ENCODE results near the gene ZSCAN10. TPM values are rescaled to one million over a fixed set of nuclear protein-coding genes. Genes with fewer than 3 reads are reported as not detected.

The ZSCAN10 gene
- total RNA-seq, 1 experiment from 2014 or later, result 11.2 TPM

- in situ Hi-C loops (cut with HindIII; ENCODE audit: low sequenced_read_pairs), result no loop called here
- no peak for DNase-seq (ENCODE audit: low spot score)
Observed at GRCh38 chr16:3137267-3137666, 38.2 kb upstream of the ZSCAN10 start.

DNA sequence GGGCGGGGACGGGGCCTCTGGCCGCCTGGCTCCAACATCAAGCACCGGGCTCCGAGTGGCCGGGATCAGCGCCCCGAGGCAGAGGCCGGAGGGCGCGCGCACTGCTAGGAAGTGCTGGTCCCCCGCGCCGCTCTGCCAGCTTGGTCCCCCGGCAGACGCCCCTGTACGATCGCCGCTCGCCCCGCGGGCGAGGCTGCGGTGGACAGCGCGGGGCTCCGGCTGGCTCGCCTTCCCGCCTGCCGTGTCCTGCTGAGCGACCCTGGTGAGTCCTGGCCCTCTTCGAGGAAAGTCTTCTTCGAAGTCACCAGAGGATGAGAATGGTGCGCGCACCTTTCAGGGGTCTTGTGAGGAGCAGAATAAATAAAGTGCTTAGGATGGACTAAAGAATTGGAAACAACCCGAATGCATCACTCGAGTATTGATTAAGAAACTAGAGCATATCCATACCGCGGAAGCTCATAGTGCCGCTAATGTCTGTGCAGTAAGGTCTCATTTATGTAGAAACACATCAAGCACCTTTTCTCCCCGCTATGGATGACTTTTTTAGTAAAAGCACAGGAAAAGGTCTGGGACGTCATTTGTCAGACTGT lies 36.1 kb upstream of the ZSCAN10 start:
- DNase-seq (ENCODE audit: low spot score), result no peak
- in situ Hi-C loops (cut with HindIII; ENCODE audit: low sequenced_read_pairs), result no loop called here

DNA sequence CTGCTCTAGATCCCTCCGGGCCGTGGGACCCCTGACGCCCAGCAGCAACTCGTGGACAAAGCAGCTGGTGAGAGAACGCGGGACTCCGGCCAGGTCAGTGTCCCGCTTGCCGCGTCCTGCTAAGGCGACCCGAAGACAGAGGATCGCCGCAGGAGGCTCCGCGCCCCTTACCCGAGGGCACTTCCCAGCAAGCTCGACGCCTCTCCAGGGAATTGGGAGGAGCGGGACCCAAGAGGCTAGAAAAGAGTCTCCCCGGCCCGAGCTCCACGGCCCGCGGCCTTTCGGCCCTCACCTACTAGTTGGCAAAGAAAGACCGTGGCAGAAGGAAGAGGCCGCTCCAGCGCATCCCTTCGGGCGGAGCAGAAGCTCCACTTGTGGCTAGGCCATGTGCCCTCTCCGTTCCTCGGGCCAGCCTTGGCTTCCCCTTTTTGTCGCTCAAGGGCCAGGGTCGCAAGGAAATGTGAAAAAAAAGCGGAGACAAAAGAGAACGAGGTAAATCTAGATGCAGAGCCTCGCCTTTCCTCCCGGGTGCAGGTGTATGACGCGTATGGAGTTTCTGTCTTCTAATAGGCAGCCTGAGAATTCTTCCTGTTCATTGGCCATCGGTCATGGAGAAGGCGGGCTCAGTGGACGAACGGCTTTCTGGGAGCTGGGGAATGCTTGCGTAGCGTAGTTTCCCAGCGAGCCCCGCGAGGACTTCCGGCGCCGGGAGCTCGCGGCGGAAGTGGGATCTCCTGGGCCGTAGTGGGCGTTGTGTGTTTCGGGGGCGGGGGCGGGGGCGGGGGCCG lies 35.4 kb upstream of the ZSCAN10 start, which contains the start of gene ZNF213:
ZNF213 (plus strand) TSS at position 692 of the 788 bp plus-strand sequence. CDS start 2,252 bp downstream, outside the sequence.
- DNase-seq (ENCODE audit: low spot score), result peak; percentile 99
- in situ Hi-C loops (cut with HindIII; ENCODE audit: low sequenced_read_pairs), result no loop called here

DNA sequence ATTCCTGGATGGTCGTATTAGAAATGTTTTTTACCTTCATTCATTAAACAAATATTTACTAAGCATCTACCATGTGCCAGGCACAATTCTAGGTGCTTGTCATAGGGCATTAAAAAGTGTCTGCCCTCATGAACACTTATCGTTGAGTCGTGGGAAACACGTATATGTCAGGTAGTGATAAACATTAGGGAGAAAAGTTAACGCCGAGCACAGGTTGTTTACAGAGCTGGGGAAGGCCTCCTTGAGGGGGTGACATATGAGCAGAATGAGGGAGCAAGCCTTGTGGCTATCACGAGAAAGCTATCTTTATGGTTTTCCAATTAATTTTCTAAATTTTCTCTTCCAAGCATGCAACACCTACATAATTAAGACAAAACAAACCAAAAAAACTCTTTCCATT lies 34.8 kb upstream of the ZSCAN10 start:
- in situ Hi-C loops (cut with HindIII; ENCODE audit: low sequenced_read_pairs), result no loop called here
- no peak for DNase-seq (ENCODE audit: low spot score)

DNA sequence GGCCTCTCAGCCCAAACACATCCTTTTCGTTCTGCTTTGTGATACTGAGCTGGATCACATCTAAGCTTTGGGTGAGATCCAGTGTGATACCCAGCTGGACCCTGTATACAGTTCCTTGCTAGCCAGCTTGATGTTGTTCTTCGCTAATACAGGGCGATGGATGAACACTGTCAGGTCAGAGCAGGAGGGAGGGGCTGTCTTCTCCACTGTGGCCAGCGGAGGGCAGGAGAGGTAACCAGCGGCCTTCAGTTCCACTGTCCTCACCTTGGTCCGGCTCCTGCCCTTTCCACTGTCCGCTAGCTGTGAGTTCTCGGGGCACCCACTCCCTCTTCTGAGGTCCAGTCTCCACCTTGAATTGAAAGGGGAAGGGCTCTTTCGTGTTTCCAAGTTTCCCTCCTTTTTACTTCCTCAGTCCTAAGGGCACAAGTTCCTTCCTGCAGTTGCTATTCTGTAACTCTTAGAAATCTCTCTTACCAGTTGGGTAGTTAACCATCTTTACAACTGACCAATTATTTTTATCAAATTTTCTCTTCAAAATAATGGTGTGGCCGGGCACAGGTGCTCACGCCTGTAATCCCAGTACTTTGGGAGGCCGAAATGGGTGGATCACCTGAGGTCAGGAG lies 32.8 kb upstream of the ZSCAN10 start:
- in situ Hi-C loops (cut with HindIII; ENCODE audit: low sequenced_read_pairs), result no loop called here

GRCh38 chr16:3129137-3130131 lies 30.3 kb upstream of the ZSCAN10 start:
- in situ Hi-C loops (cut with HindIII; ENCODE audit: low sequenced_read_pairs), result no loop called here
- DNase-seq (ENCODE audit: low spot score), result peak; percentile 95

More for the DNA sequence above, 32.8 kb upstream of the ZSCAN10 start:
- DNase-seq (ENCODE audit: low spot score), result no peak

- peak; percentile 84 for DNase-seq (ENCODE audit: low spot score)
- in situ Hi-C loops (cut with HindIII; ENCODE audit: low sequenced_read_pairs), result no loop called here
Observed at GRCh38 chr16:3127745-3128144, 28.7 kb upstream of the ZSCAN10 start.

DNA sequence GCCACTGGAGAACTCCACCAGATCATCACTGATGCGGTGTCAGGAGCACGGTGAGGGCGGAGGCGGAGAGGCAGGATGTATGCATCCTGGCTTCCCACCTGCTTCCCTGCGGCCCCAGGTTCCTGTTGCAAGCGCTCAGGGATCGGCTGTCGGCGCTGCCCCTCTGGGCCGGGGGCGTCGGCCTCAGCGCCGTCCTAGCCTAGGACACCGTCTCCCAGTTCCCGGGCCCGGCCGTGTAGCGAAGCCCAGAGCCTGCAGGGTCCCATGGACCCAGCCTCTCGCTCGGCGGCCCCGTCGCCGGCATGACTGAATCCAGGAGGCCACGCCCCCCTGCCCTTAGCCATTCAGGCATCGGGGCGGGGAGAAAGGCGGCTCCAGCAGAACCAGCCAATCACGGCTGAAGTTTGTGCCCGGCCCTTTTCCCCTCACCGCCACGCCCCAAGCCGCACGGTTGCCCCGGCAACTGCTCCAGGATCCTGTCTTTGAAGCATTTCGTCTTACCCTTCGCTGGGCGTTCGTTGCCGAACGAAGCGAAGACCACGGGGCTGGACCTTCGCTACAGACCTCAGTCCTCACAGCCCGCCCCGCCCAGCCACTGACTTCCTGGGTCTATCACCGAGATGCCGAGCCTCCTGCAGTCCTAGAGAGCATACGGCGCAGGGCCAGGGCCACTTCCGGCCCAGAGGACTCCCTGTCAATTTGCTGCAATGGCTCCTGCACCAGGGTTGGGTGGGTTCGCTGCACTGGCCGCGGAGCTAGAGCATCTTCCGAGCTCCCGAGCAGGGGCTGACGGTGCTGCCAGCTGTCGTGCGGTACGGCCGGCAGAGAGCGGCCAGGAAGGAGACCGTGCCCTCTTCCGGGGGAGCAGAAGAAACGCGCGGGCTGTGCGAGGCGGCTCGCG lies 25.1 kb upstream of the ZSCAN10 start:
- in situ Hi-C loops (cut with HindIII; ENCODE audit: low sequenced_read_pairs), result no loop called here
- peak; percentile 97 for DNase-seq (ENCODE audit: low spot score)

DNA sequence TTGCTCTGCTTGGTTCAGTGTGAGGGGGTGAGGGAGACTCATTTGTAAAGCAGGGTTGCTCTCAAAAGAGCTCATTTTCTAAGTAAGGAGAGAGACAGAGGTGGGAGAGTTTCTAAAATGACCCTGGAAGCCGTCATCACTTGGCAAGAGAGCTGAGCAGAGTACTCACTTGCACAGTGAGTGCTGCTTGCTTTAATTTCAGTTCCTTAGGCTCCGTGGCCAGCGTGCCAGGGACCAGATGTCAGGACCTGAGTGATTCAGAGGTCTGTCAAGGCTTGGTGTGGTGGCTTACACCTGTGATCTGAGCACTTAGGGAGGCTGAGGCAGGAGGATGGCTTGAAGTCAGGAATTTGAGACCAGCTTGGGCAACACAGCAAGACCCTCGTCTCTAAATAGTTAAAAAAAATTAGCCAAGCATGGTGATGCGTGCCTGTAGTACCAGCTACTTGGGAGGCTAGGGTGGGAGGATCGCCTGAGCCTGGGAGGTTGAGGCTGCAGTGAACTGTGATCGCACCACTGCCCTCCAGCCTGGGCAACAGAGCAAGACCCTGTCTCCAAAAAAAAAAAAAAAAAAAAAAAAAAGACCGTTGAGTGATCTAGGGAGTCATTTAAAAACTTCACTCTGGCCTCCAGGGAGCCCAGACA lies 24.0 kb upstream of the ZSCAN10 start:
- DNase-seq (ENCODE audit: low spot score), result no peak
- in situ Hi-C loops (cut with HindIII; ENCODE audit: low sequenced_read_pairs), result no loop called here

DNA sequence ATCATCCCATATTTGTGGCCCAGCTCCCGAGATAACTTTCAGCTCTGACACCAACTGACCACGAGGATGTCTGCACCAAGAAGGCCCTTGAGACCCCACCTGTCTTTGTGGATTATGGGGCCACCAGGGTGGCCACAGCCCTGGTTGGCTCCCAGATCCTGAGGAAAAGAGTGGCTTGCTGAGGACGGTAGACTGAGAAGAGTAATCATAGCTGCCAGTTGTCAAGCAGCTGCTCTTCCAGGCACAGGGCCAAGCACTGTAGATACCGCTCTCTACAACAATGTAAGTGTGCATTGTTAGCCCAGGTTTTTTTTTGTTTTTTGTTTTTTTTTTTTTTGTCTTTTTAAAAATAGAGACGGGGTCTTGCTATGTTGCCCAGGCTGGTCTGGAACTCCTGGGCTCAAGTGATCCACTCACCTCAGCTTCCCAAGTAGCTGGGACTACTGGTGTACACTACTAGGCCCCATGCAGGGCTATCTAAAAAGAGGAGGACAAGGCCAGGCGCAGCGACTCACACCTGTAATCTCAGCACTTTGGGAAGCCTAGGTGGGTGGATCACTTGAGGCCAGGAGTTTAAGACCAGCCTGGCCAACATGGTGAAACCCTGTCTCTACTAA lies 22.9 kb upstream of the ZSCAN10 start:
- DNase-seq (ENCODE audit: low spot score), result no peak
- in situ Hi-C loops (cut with HindIII; ENCODE audit: low sequenced_read_pairs), result no loop called here

DNA sequence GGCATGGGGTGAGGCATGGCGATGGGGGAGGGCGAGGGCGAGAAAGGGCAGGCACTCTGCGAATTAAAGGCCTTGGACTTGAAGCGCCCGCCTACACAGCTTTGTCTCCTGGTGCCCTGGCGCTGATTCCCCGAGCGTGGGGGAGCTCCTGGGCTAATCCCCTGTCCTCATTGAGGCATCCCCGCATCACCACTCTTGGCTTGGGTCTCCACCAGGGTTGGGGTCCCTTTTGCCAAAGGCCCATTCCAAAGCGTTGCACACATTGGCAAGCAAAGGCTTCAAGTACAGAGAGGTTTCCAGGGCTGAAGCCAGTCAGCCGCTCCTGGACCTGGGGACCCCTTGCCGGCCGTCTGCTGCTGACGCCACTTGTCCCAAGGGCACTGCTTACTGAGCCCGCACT lies 21.3 kb upstream of the ZSCAN10 start:
- in situ Hi-C loops (cut with HindIII; ENCODE audit: low sequenced_read_pairs), result no loop called here
- no peak for DNase-seq (ENCODE audit: low spot score)

DNA sequence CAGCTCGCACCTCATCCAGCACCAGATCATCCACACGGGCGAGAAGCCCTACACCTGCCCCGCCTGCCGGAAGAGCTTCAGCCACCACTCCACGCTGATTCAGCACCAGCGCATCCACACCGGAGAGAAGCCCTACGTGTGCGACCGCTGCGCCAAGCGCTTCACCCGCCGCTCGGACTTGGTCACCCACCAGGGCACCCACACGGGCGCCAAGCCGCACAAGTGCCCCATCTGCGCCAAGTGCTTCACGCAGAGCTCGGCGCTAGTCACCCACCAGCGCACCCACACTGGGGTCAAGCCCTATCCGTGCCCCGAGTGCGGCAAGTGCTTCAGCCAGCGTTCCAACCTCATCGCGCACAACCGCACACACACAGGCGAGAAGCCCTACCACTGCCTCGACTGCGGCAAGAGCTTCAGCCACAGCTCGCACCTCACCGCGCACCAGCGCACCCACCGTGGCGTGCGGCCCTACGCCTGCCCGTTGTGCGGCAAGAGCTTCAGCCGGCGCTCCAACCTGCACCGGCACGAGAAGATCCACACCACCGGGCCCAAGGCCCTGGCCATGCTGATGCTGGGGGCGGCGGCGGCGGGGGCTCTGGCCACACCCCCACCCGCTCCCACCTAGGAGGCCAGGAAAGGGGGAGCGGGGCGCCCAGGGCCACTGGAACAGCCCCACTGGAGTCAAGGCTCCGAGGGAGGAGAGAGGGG lies 20.8 kb upstream of the ZSCAN10 start:
- DNase-seq (ENCODE audit: low spot score), result no peak

GRCh38 chr16:3119286-3119685 lies 20.2 kb upstream of the ZSCAN10 start:
- in situ Hi-C loops (cut with HindIII; ENCODE audit: low sequenced_read_pairs), result no loop called here
- DNase-seq (ENCODE audit: low spot score), result no peak

More for the DNA sequence above, 20.8 kb upstream of the ZSCAN10 start:
- in situ Hi-C loops (cut with HindIII; ENCODE audit: low sequenced_read_pairs), result no loop called here

- in situ Hi-C loops (cut with HindIII; ENCODE audit: low sequenced_read_pairs), result no loop called here
- no peak for DNase-seq (ENCODE audit: low spot score)
Observed at GRCh38 chr16:3118846-3119245, 19.8 kb upstream of the ZSCAN10 start.

- in situ Hi-C loops (cut with HindIII; ENCODE audit: low sequenced_read_pairs), result no loop called here
Observed at GRCh38 chr16:3118204-3118790, 19.2 kb upstream of the ZSCAN10 start.

GRCh38 chr16:3115561-3115960 lies 16.5 kb upstream of the ZSCAN10 start:
- DNase-seq (ENCODE audit: low spot score), result no peak
- in situ Hi-C loops (cut with HindIII; ENCODE audit: low sequenced_read_pairs), result no loop called here

More at GRCh38 chr16:3118204-3118790, 19.2 kb upstream of the ZSCAN10 start:
- no peak for DNase-seq (ENCODE audit: low spot score)
